Heart left ventricle (tissue), 16 donors: ENCODE data around the gene NPHP4. TPM values are rescaled to one million over a fixed set of nuclear protein-coding genes. Genes with fewer than 3 reads are reported as not detected.

ENCODE experiments used
- ATAC-seq, 4 donors: fragments of 200-7000 bp; cut with Tn5 transposase; one replicate each; pipeline ENCODE4 v1.9.1; 2020 to 2022; ENCODE audit warnings: moderate library complexity in 4 of 4, mild to moderate bottlenecking in 3 of 4, moderate number of reproducible peaks in 1 of 4
- DNase-seq, 5 donors: peaks; one replicate each; pipeline ENCODE4 v3.0.0-alpha.2; 2020
- H3K27ac ChIP-seq, 12 donors: fragments of 200-600 bp; sonication (generic) in 4 of 12; one replicate each; pipeline versions ENCODE4 v1.5.0 to v1.8.0; 2016 to 2022; ENCODE audit warnings: mild to moderate bottlenecking in 2 of 12
- H3K27me3 ChIP-seq, 9 donors: fragments of 200-600 bp; sonication (generic) in 2 of 9; one replicate each; pipeline versions ENCODE4 v1.5.1 to v1.8.0; 2016 to 2022; ENCODE audit warnings: mild to moderate bottlenecking in 3 of 9
- H3K36me3 ChIP-seq, 9 donors: fragments of 200-600 bp; sonication (generic) in 2 of 9; one replicate each; pipeline versions ENCODE4 v1.5.0 to v1.8.0; 2018 to 2022; ENCODE audit warnings: mild to moderate bottlenecking in 2 of 9
- H3K4me1 ChIP-seq, 12 donors: fragments of 200-600 bp; sonication (generic) in 4 of 12; one replicate each; pipeline versions ENCODE4 v1.5.0 to v1.8.0; 2016 to 2022; ENCODE audit warnings: mild to moderate bottlenecking in 3 of 12
- H3K4me3 ChIP-seq, 12 donors: fragments of 200-600 bp; sonication (generic) in 4 of 12; one replicate each; pipeline versions ENCODE4 v1.5.0 to v1.8.0; 2017 to 2022; ENCODE audit warnings: mild to moderate bottlenecking in 9 of 12, moderate library complexity in 4 of 12
- H3K9me3 ChIP-seq, 12 donors: fragments of 200-600 bp; sonication (generic) in 4 of 12; one replicate each; pipeline versions ENCODE4 v1.5.0 to v1.8.0; 2016 to 2022; ENCODE audit warnings: mild to moderate bottlenecking in 1 of 12
- CTCF ChIP-seq, 12 donors: fragments of 200-600 bp; sonication (generic) in 4 of 12; IDR thresholded peaks; one replicate each; pipeline versions ENCODE4 v1.5.0 to v1.8.0; 2018 to 2022; ENCODE audit warnings: antibody characterized with exemption in 12 of 12, mild to moderate bottlenecking in 5 of 12
- POLR2A ChIP-seq, 2 donors: fragments of 450-650 bp; IDR thresholded peaks; one replicate each; pipeline ENCODE4 v1.6.1; 2017; ENCODE audit warnings: antibody characterized with exemption in 2 of 2, mild to moderate bottlenecking in 2 of 2, moderate library complexity in 2 of 2
- WGBS, 4 donors: extraction: QIAGEN DNeasy Blood & Tissue Kit in 2 of 4; methylation state at CpG; one replicate each; pipeline versions ENCODE4 v1.1.5 to v1.1.7; 2013 to 2018; 5-methylcytosine and 5-hydroxymethylcytosine counted together
- intact Hi-C, 10 donors: fragments of 100-400 bp; cut with DNase I; formaldehyde crosslinking; loops; one replicate each; pipeline versions ENCODE4 v1.11.1 to v1.14.2; 2022
- polyA plus RNA-seq, 2 donors: library from polyadenylated mRNA; stranded (reverse); fragments of 200-250 nt; gene quantifications; one replicate each; pipeline ENCODE4 v1.2.3, GENCODE V29; 2013
- total RNA-seq, 9 donors: library from RNA; depleted of rRNA in 2 of 9; stranded (reverse); fragments of >200 nt in 2 of 9; fragmentation: NEBNext Ultra II Directional in 3 of 9; extraction: Animal tissue kit (Norgen Biotek cat#: 25700) in 3 of 9; gene quantifications; one replicate each; pipeline versions ENCODE4 v1.1.0 to v1.2.4, GENCODE V29; 2016 to 2023
- donor health status: ischemic (EF 13 %, LVEDD 7.1; RV severe dilation, severe dysfunction).
- donor health status: healthy with polysubstance abuse.
- donor health status: DM: no; HTN: yes; CAD: no.
- donor health status: DM: no; HTN: no; CAD: no.
- donor health status: ischemic (EF 25% LVEDD 6.9; RV normal size, moderate dysfunction).
- donor health status: ischemic (EF 25% LVEDD 5.7; RV mildly dilated, moderate dysfunction).
- donor health status: healthy.
- donor health status: DM: yes; HTN: yes; CAD: no.
- donor health status: ischemic (EF 35%, LVEDD 5.7; RV mildly dilated, moderate dysfunction).
- donor health status: nonischemic (EF 11% LVEDD 7.7; RV severe dilation, severe dysfunction).
- donor health status: DM: yes; HTN: yes; CAD: no.
- donor health status: PGD.
- donor health status: ischemic (EF 29% LVEDD 5.4; RV normal size, mild dysfunction).
- donor health status: nonischemic (EF 23%, LVEDD 6.1; RV moderate dilation, normal function).

NPHP4 gene
- total and polyA plus RNA-seq, 11 donors = 2.1 to 6.3 (median 3.1) TPM

- H3K27ac ChIP-seq = no peak overlapping the region
- peaks cover 0 to 9% (median 0%) of the 10 kb centered on the region in 12 donors for H3K4me1 ChIP-seq
- 73 to 77% (median 76%) methylated on average over 12 of the region's 12 CpGs for WGBS, 4 donors
- intact Hi-C loops = loop anchor here in 1 of 10 donors (5.0 kb wide), 1 partner anchor 142 kb away; no protein-coding TSS in a partner anchor
- TF ChIP-seq CTCF (IDR thresholded peaks at IDR 0.05) (no peak), POLR2A (IDR thresholded peaks at IDR 0.05) (no peak)
- H3K27me3 ChIP-seq = no peaks in the 10 kb centered on the region
- DNase-seq = no peak
- H3K9me3 ChIP-seq = no peaks in the 10 kb centered on the region
- peaks cover 0 to 16% (median 0%) of the 10 kb centered on the region in 9 donors for H3K36me3 ChIP-seq
- ATAC-seq = no peak
- H3K4me3 ChIP-seq = no peak overlapping the region
Measured at GRCh38 chr1:6035719-6036118, 43.5 kb upstream of the NPHP4 start.

GRCh38 chr1:6035303-6035702 lies 43.1 kb upstream of the NPHP4 start:
- Histone ChIP-seq H3K9me3 (no peaks in the 10 kb centered on the region), H3K36me3 (peaks cover 0 to 12% (median 0%) of the 10 kb centered on the region in 9 donors), H3K4me3 (no peak overlapping the region), H3K27me3 (no peaks in the 10 kb centered on the region), H3K27ac (no peak overlapping the region), H3K4me1 (peaks cover 0 to 14% (median 0%) of the 10 kb centered on the region in 12 donors)
- intact Hi-C loops = loop anchor here in 1 of 10 donors (5.0 kb wide), 1 partner anchor 142 kb away; no protein-coding TSS in a partner anchor
- TF ChIP-seq CTCF (IDR thresholded peaks at IDR 0.05) = no peak
- no peak for TF ChIP-seq POLR2A (IDR thresholded peaks at IDR 0.05)
- WGBS, 4 donors = 74 to 79% (median 75%) methylated on average over 15 of the region's 15 CpGs
- no peak for ATAC-seq
- no peak for DNase-seq

- H3K4me1 ChIP-seq = peaks cover 0 to 19% (median 0%) of the 10 kb centered on the region in 12 donors
- H3K4me3 ChIP-seq = no peak overlapping the region
- no peaks in the 10 kb centered on the region for H3K9me3 ChIP-seq
- ATAC-seq (no peak), DNase-seq (no peak)
- H3K36me3 ChIP-seq = peaks cover 0 to 11% (median 0%) of the 10 kb centered on the region in 9 donors
- TF ChIP-seq POLR2A (IDR thresholded peaks at IDR 0.05) (no peak), CTCF (IDR thresholded peaks at IDR 0.05) (peak in 1 of 12 donors; percentile 5)
- no peak overlapping the region for H3K27ac ChIP-seq
- no peaks in the 10 kb centered on the region for H3K27me3 ChIP-seq
- intact Hi-C loops = loop anchor here in 1 of 10 donors (5.0 kb wide), 1 partner anchor 143 kb away; no protein-coding TSS in a partner anchor
- WGBS, 4 donors = 58 to 76% (median 64%) methylated on average over 10 of the region's 10 CpGs
Measured at GRCh38 chr1:6034750-6035096, 42.5 kb upstream of the NPHP4 start.

- Histone ChIP-seq H3K36me3 (peaks cover 0 to 13% (median 0%) of the 10 kb centered on the region in 9 donors), H3K4me1 (peaks cover 0 to 25% (median 0%) of the 10 kb centered on the region in 12 donors), H3K27ac (no peak overlapping the region), H3K4me3 (no peak overlapping the region), H3K27me3 (no peaks in the 10 kb centered on the region), H3K9me3 (no peaks in the 10 kb centered on the region)
- no peak for TF ChIP-seq POLR2A (IDR thresholded peaks at IDR 0.05)
- peak; percentile 43 to 82 (median 66) for TF ChIP-seq CTCF (IDR thresholded peaks at IDR 0.05)
- DNase-seq (peak in 3 of 5 donors; percentile 38 to 62 (median 58)), ATAC-seq (peak; percentile 26 to 85 (median 81))
- intact Hi-C loops = no loop called here
- 21 to 39% (median 28%) methylated on average over 14 to 21 of the region's 21 CpGs for WGBS, 4 donors
Measured at GRCh38 chr1:6033986-6034749, 41.9 kb upstream of the NPHP4 start.
